B cell (primary cell): ENCODE data around the gene KIF21B. TPM values are rescaled to one million over a fixed set of nuclear protein-coding genes. Genes with fewer than 3 reads are reported as not detected.
"Not testable (repeated sequence)": the region's sequence is repeated elsewhere in the genome, so short reads cannot be mapped to it uniquely, and the experiment has no call there.

Experiments
- ATAC-seq: fragments of 200-7000 bp; cut with Tn5 transposase; one replicate; pipeline ENCODE4 v1.10.0; 2021; ENCODE audit warnings: low read depth, mild to moderate bottlenecking, moderate number of reproducible peaks, moderate library complexity
- CTCF ChIA-PET: fragments of 350-600 bp; sonication (Branson Sonifier 250); formaldehyde crosslinking; loops from one replicate; lab custom pipeline; 2021; ENCODE audit warnings: antibody characterized with exemption, inconsistent platforms; lab: Charles Lee
- POLR2A ChIA-PET: fragments of 350-600 bp; sonication (Branson Sonifier 250); formaldehyde crosslinking; loops from one replicate; lab custom pipeline; 2021; ENCODE audit warnings: antibody characterized with exemption; lab: Charles Lee
- DNase-seq: peaks from one replicate; pipeline ENCODE4 v3.0.0; 2013
- H2AFZ ChIP-seq: 2 replicates; pipeline ENCODE4 v1.6.1; 2012; ENCODE audit warnings: mild to moderate bottlenecking, low read depth, low read length; ENCODE audit not compliant: insufficient read depth, poor library complexity, severe bottlenecking
- H3K27ac ChIP-seq, 2 donors: 1 replicate in 1 of 2; 2 replicates in 1 of 2; pipeline ENCODE4 v1.5.1; 2012 to 2013; ENCODE audit warnings: low read length in 2 of 2, mild to moderate bottlenecking in 2 of 2, moderate library complexity in 1 of 2
- H3K27me3 ChIP-seq, 4 experiments: fragments of 200-600 bp in 1 of 4; sonication (generic) in 1 of 4; replicated peaks in 1 of 4; 1 replicate in 2 of 4; 2 replicates in 2 of 4; pipeline versions ENCODE4 v1.6.1 to v1.7.0; 2013 to 2016; ENCODE audit warnings: low read length in 3 of 4, mild to moderate bottlenecking in 2 of 4, mixed read lengths in 1 of 4, moderate library complexity in 1 of 4; ENCODE audit not compliant: insufficient read depth in 4 of 4, control insufficient read depth in 3 of 4; ENCODE audit errors: control extremely low read depth in 1 of 4
- H3K36me3 ChIP-seq, 2 experiments: replicated peaks in 1 of 2; 1 replicate in 1 of 2; 2 replicates in 1 of 2; pipeline versions ENCODE4 v1.6.1 to v1.7.1; 2013; ENCODE audit warnings: low read length in 1 of 2; ENCODE audit not compliant: insufficient read depth in 2 of 2, control insufficient read depth in 1 of 2; ENCODE audit errors: control extremely low read depth in 1 of 2, extremely low read depth in 1 of 2
- H3K4me1 ChIP-seq, 2 donors: fragments of 200-600 bp in 1 of 2; sonication (generic) in 1 of 2; 1 replicate in 1 of 2; 2 replicates in 1 of 2; pipeline versions ENCODE4 v1.5.1 to v1.6.1; 2013 to 2017; ENCODE audit warnings: low read length in 2 of 2; ENCODE audit not compliant: control insufficient read depth in 2 of 2, insufficient read depth in 2 of 2
- H3K4me2 ChIP-seq: replicated peaks from 2 replicates; pipeline ENCODE3; 2012; ENCODE audit warnings: mild to moderate bottlenecking, low read depth, low read length; ENCODE audit not compliant: poor library complexity, severe bottlenecking
- H3K4me3 ChIP-seq, 5 experiments: fragments of 200-600 bp in 1 of 5; sonication (generic) in 1 of 5; 1 replicate in 3 of 5; 2 replicates in 2 of 5; pipeline versions ENCODE4 v1.5.1 to v1.7.0; 2011 to 2016; ENCODE audit warnings: low read length in 4 of 5, mild to moderate bottlenecking in 4 of 5, low read depth in 2 of 5, control low read depth in 1 of 5, moderate library complexity in 1 of 5; ENCODE audit not compliant: insufficient read depth in 1 of 5; ENCODE audit errors: control extremely low read depth in 1 of 5, extremely low read depth in 1 of 5
- H3K79me2 ChIP-seq: fragments of 200-600 bp; sonication (generic); one replicate; pipeline ENCODE4 v1.6.0; 2016; ENCODE audit warnings: low read length; ENCODE audit not compliant: control insufficient read depth, insufficient read depth
- H3K9ac ChIP-seq: fragments of 200-600 bp; sonication (generic); 2 replicates; pipeline ENCODE4 v1.6.1; 2017; ENCODE audit warnings: mild to moderate bottlenecking, low read length, moderate library complexity
- H3K9me3 ChIP-seq, 3 donors: one replicate each; pipeline versions ENCODE4 v1.6.1 to v1.7.1; 2013; ENCODE audit warnings: low read length in 2 of 3; ENCODE audit not compliant: control insufficient read depth in 2 of 3, insufficient read depth in 1 of 3; ENCODE audit errors: control extremely low read depth in 1 of 3
- H4K20me1 ChIP-seq: 2 replicates; pipeline ENCODE4 v1.6.0; 2012; ENCODE audit warnings: mild to moderate bottlenecking, low read length; ENCODE audit not compliant: insufficient read depth, control insufficient read depth, poor library complexity, severe bottlenecking
- H3K27ac Mint-ChIP-seq: one replicate; pipeline ENCODE4 v1.8.0; 2021; ENCODE audit warnings: mixed read lengths
- H3K27me3 Mint-ChIP-seq: one replicate; pipeline ENCODE4 v1.8.0; 2021; ENCODE audit warnings: mixed read lengths
- H3K4me1 Mint-ChIP-seq: one replicate; pipeline ENCODE4 v1.8.0; 2021; ENCODE audit warnings: mixed read lengths
- H3K4me3 Mint-ChIP-seq: one replicate; pipeline ENCODE4 v1.8.0; 2021; ENCODE audit warnings: mixed read lengths
- H3K9me3 Mint-ChIP-seq: one replicate; pipeline ENCODE4 v1.8.0; 2022; ENCODE audit warnings: mixed read lengths; ENCODE audit not compliant: insufficient read depth
- EZH2 ChIP-seq: IDR thresholded peaks from 2 replicates; pipeline ENCODE4 v1.6.1; 2012; ENCODE audit warnings: borderline replicate concordance, low read depth, mild to moderate bottlenecking, moderate library complexity, low read length; ENCODE audit not compliant: insufficient read depth, poor library complexity, severe bottlenecking
- WGBS: methylation state at CpG from one replicate; pipeline ENCODE4 v1.1.5; 2013; ENCODE audit warnings: missing lambda C conversion rate; ENCODE audit not compliant: insufficient coverage; 5-methylcytosine and 5-hydroxymethylcytosine counted together
- intact Hi-C: fragments of 100-400 bp; cut with micrococcal nuclease; formaldehyde crosslinking; loops from one replicate; pipeline ENCODE4 v1.10.0; 2022
- polyA plus RNA-seq: library from polyadenylated mRNA; depleted of rRNA; stranded (reverse); fragments of >200 nt; gene quantifications from 2 replicates; pipeline ENCODE4 v1.2.3, GENCODE V29; 2012
- total RNA-seq, 2 donors: library from RNA; stranded (reverse); fragments of 120-200 nt in 1 of 2; gene quantifications; 1 replicate in 1 of 2; 2 replicates in 1 of 2; pipeline versions ENCODE4 v1.2.3 to v1.2.4, GENCODE V29; 2013 to 2022
- TF ChIP-seq, protein P1 (sequence below): fragments of 200-600 bp; IDR thresholded peaks from one replicate; pipeline ENCODE4 v1.8.0; 2022; ENCODE audit warnings: antibody characterized with exemption, mild to moderate bottlenecking

KIF21B gene
- total and polyA plus RNA-seq, 2 donors (not counting 1 experiment from before 2014, with no cell fraction given), result 41.1 to 41.6 TPM

DNA sequence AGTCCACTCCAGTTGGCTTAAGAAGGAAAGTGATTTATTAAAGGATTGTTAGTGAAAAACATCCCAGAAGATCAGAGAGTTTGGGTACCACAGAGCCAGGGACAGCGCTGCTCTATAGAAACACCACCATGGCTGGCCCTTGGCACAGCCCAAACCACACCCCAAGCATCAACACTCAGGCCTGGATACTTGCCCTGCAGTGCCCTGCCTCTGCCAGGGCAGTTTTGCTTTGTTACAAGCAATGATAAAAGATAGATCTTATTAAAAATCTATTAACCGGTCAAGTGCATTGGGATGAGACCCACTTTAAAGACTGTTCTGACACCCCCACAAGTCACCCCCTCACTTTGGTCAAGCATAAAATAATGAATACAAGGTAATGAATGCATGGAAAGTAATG lies 56.6 kb downstream of the KIF21B start:
- Mint-ChIP-seq H3K27me3 (no peaks in the 10 kb centered on the region), H3K27ac (no peak overlapping the region), H3K4me1 (peaks cover 12% of the 10 kb centered on the region), H3K4me3 (no peak overlapping the region), H3K9me3 (no peaks in the 10 kb centered on the region)
- intact Hi-C loops, result no loop called here
- no peak overlapping the region for H3K4me2 ChIP-seq
- no peak overlapping the region for H3K4me3 ChIP-seq
- no peaks in the 10 kb centered on the region for H3K4me1 ChIP-seq
- no peaks in the 10 kb centered on the region for H3K9me3 ChIP-seq
- TF ChIP-seq EZH2, result no peak
- TF ChIP-seq, protein P1, sequence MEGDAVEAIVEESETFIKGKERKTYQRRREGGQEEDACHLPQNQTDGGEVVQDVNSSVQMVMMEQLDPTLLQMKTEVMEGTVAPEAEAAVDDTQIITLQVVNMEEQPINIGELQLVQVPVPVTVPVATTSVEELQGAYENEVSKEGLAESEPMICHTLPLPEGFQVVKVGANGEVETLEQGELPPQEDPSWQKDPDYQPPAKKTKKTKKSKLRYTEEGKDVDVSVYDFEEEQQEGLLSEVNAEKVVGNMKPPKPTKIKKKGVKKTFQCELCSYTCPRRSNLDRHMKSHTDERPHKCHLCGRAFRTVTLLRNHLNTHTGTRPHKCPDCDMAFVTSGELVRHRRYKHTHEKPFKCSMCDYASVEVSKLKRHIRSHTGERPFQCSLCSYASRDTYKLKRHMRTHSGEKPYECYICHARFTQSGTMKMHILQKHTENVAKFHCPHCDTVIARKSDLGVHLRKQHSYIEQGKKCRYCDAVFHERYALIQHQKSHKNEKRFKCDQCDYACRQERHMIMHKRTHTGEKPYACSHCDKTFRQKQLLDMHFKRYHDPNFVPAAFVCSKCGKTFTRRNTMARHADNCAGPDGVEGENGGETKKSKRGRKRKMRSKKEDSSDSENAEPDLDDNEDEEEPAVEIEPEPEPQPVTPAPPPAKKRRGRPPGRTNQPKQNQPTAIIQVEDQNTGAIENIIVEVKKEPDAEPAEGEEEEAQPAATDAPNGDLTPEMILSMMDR, result no peak
- no CpG with 5 or more reads among the region's 2 CpGs for WGBS
- H3K9ac ChIP-seq, result no peak overlapping the region
- H3K79me2 ChIP-seq, result no peaks in the 10 kb centered on the region
- no peak overlapping the region for H3K27ac ChIP-seq
- no peak overlapping the region for H2AFZ ChIP-seq
- no peak for ATAC-seq
- no peak for DNase-seq
- H4K20me1 ChIP-seq, result peaks cover 9% of the 10 kb centered on the region
- H3K36me3 ChIP-seq, result peaks cover 0 to 12% of the 10 kb centered on the region in 2 experiments
- POLR2A ChIA-PET, result no interaction called here
- CTCF ChIA-PET, result interaction anchor here (1.1 kb wide), 1 partner anchor 76 kb away, joined by 3 read pairs; no protein-coding TSS in a partner anchor
- no peaks in the 10 kb centered on the region for H3K27me3 ChIP-seq

DNA sequence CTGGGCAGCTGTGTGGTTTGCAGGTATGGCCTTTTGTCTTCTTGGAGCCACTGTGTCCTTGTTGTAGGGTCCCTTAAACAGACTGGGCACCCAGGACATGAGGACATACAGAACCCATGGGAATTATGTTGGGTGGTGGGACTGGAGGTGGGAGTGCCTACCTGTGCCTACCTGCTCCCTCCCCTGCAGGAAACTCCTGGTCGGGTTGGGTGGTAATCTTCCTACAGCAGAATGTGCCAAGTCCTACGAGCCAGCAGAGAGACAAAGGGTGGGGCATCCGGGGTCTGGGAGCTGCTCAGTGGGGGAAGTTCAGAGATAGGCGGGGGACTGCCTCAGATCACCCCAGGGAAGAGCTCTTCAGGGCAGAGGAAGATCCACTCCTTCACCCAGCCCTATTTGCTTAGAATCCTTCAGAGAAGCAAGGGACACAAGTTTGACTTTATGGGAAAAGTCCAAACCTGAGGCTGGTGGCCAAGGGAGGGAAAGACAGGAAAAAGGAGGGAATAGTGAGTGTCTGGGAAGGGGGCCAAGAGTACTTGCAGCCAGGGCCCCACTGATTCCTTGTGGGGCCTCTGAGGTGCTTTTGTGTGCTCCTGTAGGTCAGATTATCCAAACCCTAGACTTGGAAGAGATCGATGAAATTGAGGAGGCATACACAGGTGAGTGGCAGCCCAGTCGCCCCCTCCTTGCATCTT lies 58.3 kb downstream of the KIF21B start:
- POLR2A ChIA-PET, result no interaction called here
- CTCF ChIA-PET, result no interaction called here
- H2AFZ ChIP-seq, result no peak overlapping the region
- H3K27me3 ChIP-seq, result no peaks in the 10 kb centered on the region
- no peak overlapping the region for H3K4me3 ChIP-seq
- ATAC-seq (no peak), DNase-seq (no peak)
- no peaks in the 10 kb centered on the region for H4K20me1 ChIP-seq
- Mint-ChIP-seq H3K27ac (no peak overlapping the region), H3K27me3 (no peaks in the 10 kb centered on the region), H3K4me3 (no peak overlapping the region), H3K9me3 (no peaks in the 10 kb centered on the region), H3K4me1 (peaks cover 20% of the 10 kb centered on the region)
- TF ChIP-seq, protein P1, result no peak
- no peak for TF ChIP-seq EZH2
- H3K79me2 ChIP-seq, result no peaks in the 10 kb centered on the region
- no peaks in the 10 kb centered on the region for H3K36me3 ChIP-seq
- intact Hi-C loops, result no loop called here
- peaks cover 7 to 8% of the 10 kb centered on the region in 2 donors for H3K4me1 ChIP-seq
- no peak overlapping the region for H3K9ac ChIP-seq
- no peak overlapping the region for H3K27ac ChIP-seq
- H3K4me2 ChIP-seq, result no peak overlapping the region
- no peaks in the 10 kb centered on the region for H3K9me3 ChIP-seq
- WGBS, result 96% methylated on average over 4 of the region's 6 CpGs

DNA sequence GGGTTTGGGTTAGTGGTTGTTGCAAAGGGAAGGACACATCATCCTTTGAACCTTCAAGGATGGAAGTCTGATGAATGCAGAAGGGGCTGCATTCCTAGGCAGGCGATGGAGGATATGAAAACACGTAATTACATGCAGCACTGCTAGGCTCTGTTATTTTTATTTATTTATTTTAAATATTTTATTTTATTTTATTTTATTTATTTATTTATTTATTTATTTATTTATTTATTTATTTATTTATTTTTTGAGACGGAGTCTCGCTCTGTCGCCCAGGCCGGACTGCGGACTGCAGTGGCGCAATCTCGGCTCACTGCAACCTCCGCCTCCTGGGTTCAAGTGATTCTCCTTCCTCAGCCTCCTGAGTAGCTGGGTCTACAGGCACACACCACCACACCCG lies 59.6 kb downstream of the KIF21B start:
- DNase-seq, H3K79me2 ChIP-seq, H3K9me3 ChIP-seq, ATAC-seq, H3K36me3 ChIP-seq, H3K9ac ChIP-seq, H4K20me1 ChIP-seq, H3K27me3 ChIP-seq, H3K27ac Mint-ChIP-seq, H2AFZ ChIP-seq, CTCF ChIA-PET, H3K27me3 Mint-ChIP-seq, H3K4me1 ChIP-seq, H3K27ac ChIP-seq, H3K4me3 ChIP-seq, H3K4me2 ChIP-seq, H3K4me3 Mint-ChIP-seq, H3K9me3 Mint-ChIP-seq, POLR2A ChIA-PET, intact Hi-C loops: not testable (repeated sequence)
- 94% methylated on average over 3 of the region's 11 CpGs for WGBS
- peaks cover 15% of the 10 kb centered on the region for H3K4me1 Mint-ChIP-seq
